K562 (cell line): ENCODE measurements around the gene RPS23. TPM values are rescaled to one million over a fixed set of nuclear protein-coding genes. Genes with fewer than 3 reads are reported as not detected.
A peak's percentile ranks its signal among the peaks of the same experiment; 100 is the strongest.

Source experiments
- CUX1 ChIP-seq: fragments of 200-800 bp; sonication (Bioruptor generic); IDR thresholded peaks from 2 replicates; pipeline ENCODE4 v1.6.1; 2016; ENCODE audit warnings: missing genetic modification characterization, missing compliant biosample characterization
- HDAC3 ChIP-seq: fragments of 450-650 bp; IDR thresholded peaks from 2 replicates; pipeline ENCODE4 v1.6.1; 2018; ENCODE audit warnings: borderline replicate concordance, mild to moderate bottlenecking, moderate library complexity; ENCODE audit not compliant: partially characterized antibody
- MIER1 ChIP-seq: fragments of 450-650 bp; IDR thresholded peaks from 2 replicates; pipeline ENCODE4 v1.6.1; 2016; ENCODE audit warnings: antibody characterized with exemption, mild to moderate bottlenecking, low read depth
- TCF7L2 ChIP-seq: fragments of 150-350 bp; IDR thresholded peaks from 2 replicates; pipeline ENCODE4 v1.6.1; 2016; ENCODE audit warnings: low read depth, mild to moderate bottlenecking, low read length, moderate library complexity
- ZKSCAN1 ChIP-seq: fragments of 150-350 bp; IDR thresholded peaks from 2 replicates; pipeline ENCODE4 v1.6.1; 2016; ENCODE audit warnings: low read depth, low read length
- ZNF740 ChIP-seq, 3 experiments: fragments of 200-800 bp in 1 of 3; sonication (Bioruptor generic) in 1 of 3; sonication (generic) in 1 of 3; formaldehyde crosslinking in 1 of 3; IDR thresholded peaks; 2 replicates each; pipeline versions ENCODE4 v1.6.1 to v1.8.0; 2016 to 2022; ENCODE audit warnings: mild to moderate bottlenecking in 2 of 3, missing compliant biosample characterization in 2 of 3, missing genetic modification characterization in 2 of 3, missing genetic modification reagents in 1 of 3
- polyA plus RNA-seq, 8 experiments: library from polyadenylated mRNA; depleted of rRNA in 4 of 8; stranded (reverse) in 5 of 8; unstranded in 3 of 8; fragments of >200 nt; fragmentation: Nextera tagmentation in 2 of 8; fragmentation: Illumina TruSeq in 1 of 8; extraction: Ambion mirVana in 2 of 8; extraction: Trizol in 1 of 8; gene quantifications; 2 replicates each; pipeline versions ENCODE4 v1.2.1 to v1.2.3, GENCODE V29; 2011 to 2014; ENCODE audit warnings: inconsistent platforms in 1 of 8, missing spikeins in 1 of 8
- total RNA-seq, 7 experiments: library from RNA; depleted of rRNA in 6 of 7; stranded (reverse); fragments of >200 nt in 6 of 7; fragmentation: Illumina TruSeq in 2 of 7; extraction: Trizol in 2 of 7; gene quantifications; 2 replicates each; pipeline versions ENCODE4 v1.2.1 to v1.2.3, GENCODE V29; 2011 to 2021; ENCODE audit warnings: low replicate concordance in 1 of 7
- TF ChIP-seq, protein P1 (sequence below), 2 experiments: fragments of 450-650 bp in 1 of 2; IDR thresholded peaks; 2 replicates each; pipeline ENCODE4 v1.6.1; 2011 to 2017; ENCODE audit warnings: low read depth in 2 of 2, antibody characterized with exemption in 1 of 2, borderline replicate concordance in 1 of 2, low read length in 1 of 2, mild to moderate bottlenecking in 1 of 2, mixed read lengths in 1 of 2; ENCODE audit not compliant: control insufficient read depth in 1 of 2
- TF ChIP-seq, protein P2 (sequence below): fragments of 450-650 bp; IDR thresholded peaks from 2 replicates; pipeline ENCODE4 v1.6.1; 2017; ENCODE audit warnings: antibody characterized with exemption, mild to moderate bottlenecking

RPS23 gene
- total and polyA plus RNA-seq, 9 of the 15 experiments (the other 6 are each of a cell fraction or from before 2014, with no cell fraction given), result 3,252 to 10,689 (median 6,302) TPM

DNA sequence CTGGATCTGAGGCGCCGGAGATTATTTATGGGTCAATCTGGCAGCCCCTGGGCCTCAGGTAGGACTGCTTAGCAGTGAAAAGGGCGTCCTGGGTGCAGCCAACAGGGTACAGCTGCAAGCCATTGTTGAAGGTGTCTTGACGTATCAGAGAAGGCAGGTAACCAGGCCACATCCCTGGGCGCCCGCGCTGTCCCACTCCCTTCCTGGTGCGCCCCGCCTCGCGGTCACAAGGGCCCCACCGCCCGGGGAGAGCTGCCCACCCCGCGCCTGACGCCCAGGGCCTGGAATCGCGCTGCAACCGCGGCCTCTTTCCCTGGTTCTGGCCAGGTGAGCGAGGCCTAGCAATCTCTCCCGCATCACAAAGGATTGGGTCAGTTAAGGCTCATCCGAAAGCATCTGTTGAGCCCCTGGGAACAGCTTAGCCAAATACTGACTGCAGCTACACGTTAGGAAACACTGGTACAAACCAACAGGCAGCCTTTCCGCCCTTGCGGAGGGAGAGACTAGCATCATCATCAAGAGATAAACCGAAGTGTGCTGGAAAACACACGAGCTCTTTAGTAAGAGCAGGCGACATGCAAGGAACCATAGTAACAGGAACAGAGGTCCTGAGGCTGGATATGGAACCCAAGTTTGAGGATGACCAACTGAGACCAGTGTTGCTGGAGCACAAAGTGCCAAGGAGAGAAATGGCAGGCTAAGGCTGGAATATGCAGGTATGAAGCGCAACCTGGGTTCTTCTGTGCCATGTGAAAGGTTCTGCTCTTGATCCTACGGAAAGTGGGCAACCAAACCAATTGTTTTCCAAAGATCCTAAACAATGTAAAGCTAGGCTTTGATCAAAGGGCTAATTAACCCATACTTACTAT lies 3.6 kb downstream of the RPS23 start (continued):
- TF ChIP-seq ZNF740 (CRISPR knock-in tag; IDR thresholded peaks at IDR 0.05) (no peak), ZNF740 (tag; IDR thresholded peaks at IDR 0.05) (no peak), HDAC3 (no peak), CUX1 (CRISPR knock-in tag) (no peak), TCF7L2 (no peak), MIER1 (no peak), ZKSCAN1 (no peak)
- TF ChIP-seq, protein P1, sequence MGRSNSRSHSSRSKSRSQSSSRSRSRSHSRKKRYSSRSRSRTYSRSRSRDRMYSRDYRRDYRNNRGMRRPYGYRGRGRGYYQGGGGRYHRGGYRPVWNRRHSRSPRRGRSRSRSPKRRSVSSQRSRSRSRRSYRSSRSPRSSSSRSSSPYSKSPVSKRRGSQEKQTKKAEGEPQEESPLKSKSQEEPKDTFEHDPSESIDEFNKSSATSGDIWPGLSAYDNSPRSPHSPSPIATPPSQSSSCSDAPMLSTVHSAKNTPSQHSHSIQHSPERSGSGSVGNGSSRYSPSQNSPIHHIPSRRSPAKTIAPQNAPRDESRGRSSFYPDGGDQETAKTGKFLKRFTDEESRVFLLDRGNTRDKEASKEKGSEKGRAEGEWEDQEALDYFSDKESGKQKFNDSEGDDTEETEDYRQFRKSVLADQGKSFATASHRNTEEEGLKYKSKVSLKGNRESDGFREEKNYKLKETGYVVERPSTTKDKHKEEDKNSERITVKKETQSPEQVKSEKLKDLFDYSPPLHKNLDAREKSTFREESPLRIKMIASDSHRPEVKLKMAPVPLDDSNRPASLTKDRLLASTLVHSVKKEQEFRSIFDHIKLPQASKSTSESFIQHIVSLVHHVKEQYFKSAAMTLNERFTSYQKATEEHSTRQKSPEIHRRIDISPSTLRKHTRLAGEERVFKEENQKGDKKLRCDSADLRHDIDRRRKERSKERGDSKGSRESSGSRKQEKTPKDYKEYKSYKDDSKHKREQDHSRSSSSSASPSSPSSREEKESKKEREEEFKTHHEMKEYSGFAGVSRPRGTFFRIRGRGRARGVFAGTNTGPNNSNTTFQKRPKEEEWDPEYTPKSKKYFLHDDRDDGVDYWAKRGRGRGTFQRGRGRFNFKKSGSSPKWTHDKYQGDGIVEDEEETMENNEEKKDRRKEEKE (IDR thresholded peaks at IDR 0.05; ENCODE audit: borderline replicate concordance in 1 of 2, control insufficient read depth in 1 of 2, low read depth in 2 of 2, low read length in 1 of 2), result peak; percentile 12 to 40; a peak in 1 of 4 replicates
- TF ChIP-seq, protein P2, sequence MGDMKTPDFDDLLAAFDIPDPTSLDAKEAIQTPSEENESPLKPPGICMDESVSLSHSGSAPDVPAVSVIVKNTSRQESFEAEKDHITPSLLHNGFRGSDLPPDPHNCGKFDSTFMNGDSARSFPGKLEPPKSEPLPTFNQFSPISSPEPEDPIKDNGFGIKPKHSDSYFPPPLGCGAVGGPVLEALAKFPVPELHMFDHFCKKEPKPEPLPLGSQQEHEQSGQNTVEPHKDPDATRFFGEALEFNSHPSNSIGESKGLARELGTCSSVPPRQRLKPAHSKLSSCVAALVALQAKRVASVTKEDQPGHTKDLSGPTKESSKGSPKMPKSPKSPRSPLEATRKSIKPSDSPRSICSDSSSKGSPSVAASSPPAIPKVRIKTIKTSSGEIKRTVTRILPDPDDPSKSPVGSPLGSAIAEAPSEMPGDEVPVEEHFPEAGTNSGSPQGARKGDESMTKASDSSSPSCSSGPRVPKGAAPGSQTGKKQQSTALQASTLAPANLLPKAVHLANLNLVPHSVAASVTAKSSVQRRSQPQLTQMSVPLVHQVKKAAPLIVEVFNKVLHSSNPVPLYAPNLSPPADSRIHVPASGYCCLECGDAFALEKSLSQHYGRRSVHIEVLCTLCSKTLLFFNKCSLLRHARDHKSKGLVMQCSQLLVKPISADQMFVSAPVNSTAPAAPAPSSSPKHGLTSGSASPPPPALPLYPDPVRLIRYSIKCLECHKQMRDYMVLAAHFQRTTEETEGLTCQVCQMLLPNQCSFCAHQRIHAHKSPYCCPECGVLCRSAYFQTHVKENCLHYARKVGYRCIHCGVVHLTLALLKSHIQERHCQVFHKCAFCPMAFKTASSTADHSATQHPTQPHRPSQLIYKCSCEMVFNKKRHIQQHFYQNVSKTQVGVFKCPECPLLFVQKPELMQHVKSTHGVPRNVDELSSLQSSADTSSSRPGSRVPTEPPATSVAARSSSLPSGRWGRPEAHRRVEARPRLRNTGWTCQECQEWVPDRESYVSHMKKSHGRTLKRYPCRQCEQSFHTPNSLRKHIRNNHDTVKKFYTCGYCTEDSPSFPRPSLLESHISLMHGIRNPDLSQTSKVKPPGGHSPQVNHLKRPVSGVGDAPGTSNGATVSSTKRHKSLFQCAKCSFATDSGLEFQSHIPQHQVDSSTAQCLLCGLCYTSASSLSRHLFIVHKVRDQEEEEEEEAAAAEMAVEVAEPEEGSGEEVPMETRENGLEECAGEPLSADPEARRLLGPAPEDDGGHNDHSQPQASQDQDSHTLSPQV, result no peak
